Lung (tissue), 12 donors: Measurements from ENCODE around the gene PCK1. TPM values are rescaled to one million over a fixed set of nuclear protein-coding genes. Genes with fewer than 3 reads are reported as not detected.

Experiments
- ATAC-seq: fragments of 200-7000 bp; cut with Tn5 transposase; one replicate; pipeline ENCODE4 v1.9.1; 2020; ENCODE audit warnings: moderate number of reproducible peaks; ENCODE audit not compliant: insufficient read depth, low FRiP score
- DNase-seq, 3 donors: peaks; one replicate each; pipeline ENCODE4 v3.0.0-alpha.2; 2013 to 2017
- H3K27ac ChIP-seq, 2 donors: one replicate each; pipeline ENCODE4 v1.5.1; 2013; ENCODE audit warnings: mild to moderate bottlenecking in 2 of 2, moderate library complexity in 2 of 2, control low read depth in 1 of 2, inconsistent platforms in 1 of 2, low read depth in 1 of 2, low read length in 1 of 2
- H3K27me3 ChIP-seq, 3 donors: one replicate each; pipeline ENCODE4 v1.5.1; 2013; ENCODE audit warnings: low read length in 2 of 3; ENCODE audit not compliant: control insufficient read depth in 3 of 3, insufficient read depth in 3 of 3
- H3K36me3 ChIP-seq, 4 donors: one replicate each; pipeline ENCODE4 v1.5.1; 2013; ENCODE audit warnings: low read length in 4 of 4, mild to moderate bottlenecking in 1 of 4, moderate library complexity in 1 of 4; ENCODE audit not compliant: control insufficient read depth in 4 of 4, insufficient read depth in 4 of 4
- H3K4me1 ChIP-seq, 5 donors: one replicate each; pipeline ENCODE4 v1.5.1; 2013; ENCODE audit warnings: low read length in 5 of 5, mild to moderate bottlenecking in 2 of 5, moderate library complexity in 1 of 5; ENCODE audit not compliant: control insufficient read depth in 5 of 5, insufficient read depth in 5 of 5
- H3K4me3 ChIP-seq: one replicate; pipeline ENCODE4 v1.5.1; 2013; ENCODE audit warnings: mild to moderate bottlenecking, control low read depth, moderate library complexity
- H3K9ac ChIP-seq, 2 donors: one replicate each; pipeline ENCODE4 v1.5.1; 2013; ENCODE audit warnings: low read length in 2 of 2, control low read depth in 1 of 2; ENCODE audit not compliant: insufficient read depth in 1 of 2
- H3K9me3 ChIP-seq, 4 donors: one replicate each; pipeline ENCODE4 v1.5.1; 2013; ENCODE audit warnings: low read length in 3 of 4, mild to moderate bottlenecking in 1 of 4, moderate library complexity in 1 of 4; ENCODE audit not compliant: control insufficient read depth in 4 of 4, insufficient read depth in 3 of 4
- WGBS, 2 donors: extraction: QIAGEN DNeasy Blood & Tissue Kit; methylation state at CpG; one replicate each; pipeline ENCODE4 v1.1.7; 2013; 5-methylcytosine and 5-hydroxymethylcytosine counted together
- polyA plus RNA-seq, 2 donors: library from polyadenylated mRNA; stranded (reverse); fragments of 200-250 nt; gene quantifications; one replicate each; pipeline ENCODE4 v1.2.1, GENCODE V29; 2013
- total RNA-seq, 2 donors: library from RNA; depleted of rRNA in 1 of 2; stranded (reverse); fragments of >200 nt in 1 of 2; gene quantifications; one replicate each; pipeline ENCODE4 v1.2.1, GENCODE V29; 2014 to 2021
- TF ChIP-seq, protein P1 (sequence below): IDR thresholded peaks from 2 replicates; pipeline ENCODE4 v1.5.1; 2012; ENCODE audit warnings: mild to moderate bottlenecking; ENCODE audit errors: control extremely low read depth, extremely low read depth
- donor health status: control.
- donor health status: control.
- donor health status: Bipolar disorder and iron deficiency.
- donor health status: healthy.
- donor health status: DM: yes; HTN: yes; CAD: no.

PCK1 gene
- total and polyA plus RNA-seq, 4 donors: 0.05 to 1.7 (median 0.55) TPM

DNA sequence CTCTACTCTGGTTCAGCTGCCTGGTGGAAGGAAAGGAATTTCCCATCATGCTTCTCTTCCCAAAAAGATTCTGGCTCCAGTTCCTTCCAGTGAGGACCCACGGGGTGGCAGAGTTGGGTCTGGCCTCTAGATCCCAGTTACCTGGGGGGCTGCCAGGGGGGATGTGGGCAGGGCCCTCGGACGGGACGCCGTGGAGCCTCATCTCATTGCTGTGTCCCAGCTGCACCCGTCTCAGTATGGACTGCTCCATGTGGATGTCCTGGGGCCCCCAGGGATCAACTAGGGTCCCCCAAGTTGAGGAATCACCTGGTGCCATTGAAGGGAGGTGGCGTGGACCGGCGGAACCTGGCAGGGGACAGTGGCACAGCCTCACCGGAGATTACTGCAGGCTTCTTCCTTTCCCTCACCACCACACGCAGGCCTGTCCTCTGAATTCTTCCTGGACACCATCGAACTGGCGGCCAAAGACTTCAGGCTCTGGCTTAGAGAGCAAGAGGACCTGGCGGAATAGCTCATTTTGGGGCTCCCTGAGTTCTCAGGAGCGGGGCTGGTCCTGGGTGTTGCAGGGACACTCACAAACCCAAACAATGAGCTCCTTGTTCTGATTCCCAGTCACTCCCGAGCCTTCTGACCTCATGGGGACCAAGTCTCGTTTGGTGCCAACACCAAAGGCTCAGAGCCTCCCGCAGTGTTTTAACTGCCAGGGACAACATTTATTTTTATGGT lies 50.8 kb downstream of the PCK1 start:
- Histone ChIP-seq H3K9me3 (no peaks in the 10 kb centered on the region), H3K27ac (no peak overlapping the region), H3K27me3 (peaks cover 0 to 9% (median 4%) of the 10 kb centered on the region in 3 donors), H3K4me3 (no peak overlapping the region), H3K36me3 (no peaks in the 10 kb centered on the region), H3K9ac (no peak overlapping the region), H3K4me1 (no peaks in the 10 kb centered on the region)
- WGBS, 2 donors: 84 to 91% methylated on average over 18 of the region's 18 CpGs
- ATAC-seq (no peak), DNase-seq (no peak)
- TF ChIP-seq, protein P1, sequence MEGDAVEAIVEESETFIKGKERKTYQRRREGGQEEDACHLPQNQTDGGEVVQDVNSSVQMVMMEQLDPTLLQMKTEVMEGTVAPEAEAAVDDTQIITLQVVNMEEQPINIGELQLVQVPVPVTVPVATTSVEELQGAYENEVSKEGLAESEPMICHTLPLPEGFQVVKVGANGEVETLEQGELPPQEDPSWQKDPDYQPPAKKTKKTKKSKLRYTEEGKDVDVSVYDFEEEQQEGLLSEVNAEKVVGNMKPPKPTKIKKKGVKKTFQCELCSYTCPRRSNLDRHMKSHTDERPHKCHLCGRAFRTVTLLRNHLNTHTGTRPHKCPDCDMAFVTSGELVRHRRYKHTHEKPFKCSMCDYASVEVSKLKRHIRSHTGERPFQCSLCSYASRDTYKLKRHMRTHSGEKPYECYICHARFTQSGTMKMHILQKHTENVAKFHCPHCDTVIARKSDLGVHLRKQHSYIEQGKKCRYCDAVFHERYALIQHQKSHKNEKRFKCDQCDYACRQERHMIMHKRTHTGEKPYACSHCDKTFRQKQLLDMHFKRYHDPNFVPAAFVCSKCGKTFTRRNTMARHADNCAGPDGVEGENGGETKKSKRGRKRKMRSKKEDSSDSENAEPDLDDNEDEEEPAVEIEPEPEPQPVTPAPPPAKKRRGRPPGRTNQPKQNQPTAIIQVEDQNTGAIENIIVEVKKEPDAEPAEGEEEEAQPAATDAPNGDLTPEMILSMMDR: no peak

DNA sequence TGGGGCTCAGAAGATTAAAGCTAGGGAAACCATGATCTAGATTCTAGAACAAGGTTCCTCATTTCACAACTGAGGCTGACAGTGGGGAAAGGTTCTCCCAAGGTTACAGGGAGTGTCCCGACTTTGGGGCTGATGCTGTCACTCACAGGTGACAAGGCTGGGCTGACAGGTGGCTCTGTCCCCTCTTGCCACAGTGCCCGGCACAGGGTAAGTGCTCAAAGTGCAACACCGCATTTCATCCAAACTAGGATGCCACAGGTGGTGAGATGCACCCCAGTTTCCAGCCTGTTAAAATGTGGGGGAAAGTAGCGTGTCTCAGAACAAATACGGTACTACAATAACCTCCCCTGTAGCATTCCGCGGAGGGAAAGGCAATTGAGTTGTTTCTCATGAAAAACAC lies 51.5 kb downstream of the PCK1 start:
- H3K4me1 ChIP-seq: no peaks in the 10 kb centered on the region
- TF ChIP-seq, protein P1: no peak
- H3K36me3 ChIP-seq: no peaks in the 10 kb centered on the region
- no peak overlapping the region for H3K27ac ChIP-seq
- no peak for DNase-seq
- peaks cover 0 to 9% (median 4%) of the 10 kb centered on the region in 3 donors for H3K27me3 ChIP-seq
- H3K9ac ChIP-seq: no peak overlapping the region
- 88% methylated on average over 7 of the region's 7 CpGs for WGBS, 2 donors
- no peak overlapping the region for H3K4me3 ChIP-seq
- ATAC-seq: no peak
- H3K9me3 ChIP-seq: no peaks in the 10 kb centered on the region

DNA sequence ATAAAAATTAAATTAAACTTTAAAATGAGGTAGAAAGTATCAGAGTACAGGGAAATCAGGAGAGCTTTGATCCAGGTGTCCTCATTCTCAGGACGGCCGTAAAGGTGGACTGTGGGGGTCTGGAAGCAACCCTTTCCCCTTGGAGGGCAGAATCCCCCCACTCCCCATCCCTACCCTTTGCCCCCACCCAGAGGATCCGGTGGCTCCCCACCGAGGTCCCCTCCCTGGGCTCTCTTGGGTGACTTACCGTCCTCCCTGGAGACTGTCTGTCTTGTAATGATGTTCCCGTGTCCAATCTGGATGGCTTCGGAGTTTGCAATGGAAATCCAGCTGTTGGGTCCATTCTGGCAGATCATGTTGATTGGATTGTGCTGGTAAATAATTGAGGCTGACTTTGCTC lies 52.0 kb downstream of the PCK1 start:
- Histone ChIP-seq H3K4me1 (no peaks in the 10 kb centered on the region), H3K4me3 (no peak overlapping the region), H3K9me3 (no peaks in the 10 kb centered on the region), H3K27ac (no peak overlapping the region), H3K27me3 (peaks cover 0 to 9% (median 4%) of the 10 kb centered on the region in 3 donors), H3K9ac (no peak overlapping the region), H3K36me3 (no peaks in the 10 kb centered on the region)
- ATAC-seq (no peak), DNase-seq (no peak)
- 90 to 92% methylated on average over 7 of the region's 7 CpGs for WGBS, 2 donors
- TF ChIP-seq, protein P1: no peak
